Measurements from ENCODE around the gene MEGF6. TPM values are rescaled to one million over a fixed set of nuclear protein-coding genes. Genes with fewer than 3 reads are reported as not detected.

The MEGF6 gene
- total RNA-seq, 1 experiment from 2014 or later: 65.3 TPM

- H3F3A ChIP-seq (ENCODE audit: insufficient read depth, low read depth): peaks cover 12% of the 10 kb centered on the region; the same call in 1 of the 2 replicates
- no peaks in the 10 kb centered on the region for H3K27me3 ChIP-seq (ENCODE audit: insufficient read depth, low read depth)
- TF ChIP-seq CTCF (conservative IDR thresholded peaks at IDR 0.05) (no peak), EZH2 (IDR thresholded peaks at IDR 0.05; ENCODE audit: low read depth) (no peak)
- H3K79me2 ChIP-seq (ENCODE audit: low read depth): no peaks in the 10 kb centered on the region
- no peak overlapping the region for H2AFZ ChIP-seq
- no peaks in the 10 kb centered on the region for H3K9me3 ChIP-seq (ENCODE audit: insufficient read depth, low read depth)
- intact Hi-C loops (cut with micrococcal nuclease; ENCODE audit: unreplicated experiment): no loop called here
- no peak overlapping the region for H3K4me3 ChIP-seq
- ChIA-PET CTCF (no interaction called here), POLR2A (ENCODE audit: unreplicated experiment) (no interaction called here)
- H3K4me1 ChIP-seq (replicated peaks; ENCODE audit: insufficient read depth): no peaks in the 10 kb centered on the region
- no peaks in the 10 kb centered on the region for H3K36me3 ChIP-seq (ENCODE audit: low read depth)
- no peaks in the 10 kb centered on the region for H3K9me2 ChIP-seq (ENCODE audit: insufficient read depth)
- H3K4me2 ChIP-seq: no peak overlapping the region
- no peak for DNase-seq
- H4K20me1 ChIP-seq (ENCODE audit: insufficient read depth): no peaks in the 10 kb centered on the region; the same call in 1 of the 2 replicates
- no peak overlapping the region for H3K27ac ChIP-seq
- BruUV-seq (replicated peaks): no TSS peak
These were observed 136.9 kb downstream of the MEGF6 start for GRCh38 chr1:3474421-3474820.

GRCh38 chr1:3474016-3474415, 137.3 kb downstream of the MEGF6 start:
- Histone ChIP-seq H3K9me3 (ENCODE audit: insufficient read depth, low read depth) (no peaks in the 10 kb centered on the region), H4K20me1 (ENCODE audit: insufficient read depth) (no peaks in the 10 kb centered on the region; the same call in 1 of the 2 replicates), H3K4me3 (no peak overlapping the region), H3K4me2 (no peak overlapping the region), H3K79me2 (ENCODE audit: low read depth) (no peaks in the 10 kb centered on the region), H3K9me2 (ENCODE audit: insufficient read depth) (no peaks in the 10 kb centered on the region), H3F3A (ENCODE audit: insufficient read depth, low read depth) (peaks cover 12% of the 10 kb centered on the region; the same call in 1 of the 2 replicates), H3K36me3 (ENCODE audit: low read depth) (no peaks in the 10 kb centered on the region), H3K27ac (no peak overlapping the region), H3K27me3 (ENCODE audit: insufficient read depth, low read depth) (no peaks in the 10 kb centered on the region), H3K4me1 (replicated peaks; ENCODE audit: insufficient read depth) (no peaks in the 10 kb centered on the region), H2AFZ (no peak overlapping the region)
- intact Hi-C loops (cut with micrococcal nuclease; ENCODE audit: unreplicated experiment): no loop called here
- no peak for TF ChIP-seq CTCF (conservative IDR thresholded peaks at IDR 0.05)
- no peak for TF ChIP-seq EZH2 (IDR thresholded peaks at IDR 0.05; ENCODE audit: low read depth)
- CTCF ChIA-PET: no interaction called here
- DNase-seq: no peak
- POLR2A ChIA-PET (ENCODE audit: unreplicated experiment): no interaction called here
- no TSS peak for BruUV-seq (replicated peaks)

GRCh38 chr1:3473381-3473844, 137.9 kb downstream of the MEGF6 start:
- H4K20me1 ChIP-seq (ENCODE audit: insufficient read depth): no peaks in the 10 kb centered on the region; the same call in 1 of the 2 replicates
- H3K9me2 ChIP-seq (ENCODE audit: insufficient read depth): no peaks in the 10 kb centered on the region
- H3K4me1 ChIP-seq (replicated peaks; ENCODE audit: insufficient read depth): no peaks in the 10 kb centered on the region
- no peak overlapping the region for H3K4me3 ChIP-seq
- no peak for DNase-seq
- H3K36me3 ChIP-seq (ENCODE audit: low read depth): no peaks in the 10 kb centered on the region
- intact Hi-C loops (cut with micrococcal nuclease; ENCODE audit: unreplicated experiment): no loop called here
- H3K27ac ChIP-seq: no peak overlapping the region
- H3K9me3 ChIP-seq (ENCODE audit: insufficient read depth, low read depth): no peaks in the 10 kb centered on the region
- peaks cover 12% of the 10 kb centered on the region; the same call in 1 of the 2 replicates for H3F3A ChIP-seq (ENCODE audit: insufficient read depth, low read depth)
- CTCF ChIA-PET: no interaction called here
- no peak overlapping the region for H2AFZ ChIP-seq
- H3K79me2 ChIP-seq (ENCODE audit: low read depth): no peaks in the 10 kb centered on the region
- TF ChIP-seq CTCF (conservative IDR thresholded peaks at IDR 0.05) (no peak), EZH2 (IDR thresholded peaks at IDR 0.05; ENCODE audit: low read depth) (no peak)
- POLR2A ChIA-PET (ENCODE audit: unreplicated experiment): no interaction called here
- no peaks in the 10 kb centered on the region for H3K27me3 ChIP-seq (ENCODE audit: insufficient read depth, low read depth)
- BruUV-seq (replicated peaks): no TSS peak
- no peak overlapping the region for H3K4me2 ChIP-seq

Data from PC-9 (cell line).